K562 (cell line): Measurements from ENCODE around the gene MED29. TPM values are rescaled to one million over a fixed set of nuclear protein-coding genes. Genes with fewer than 3 reads are reported as not detected.

Experiments used
- ATF3 ChIP-seq, 2 experiments: fragments of 450-650 bp in 1 of 2; sonication (generic) in 1 of 2; formaldehyde crosslinking in 1 of 2; IDR thresholded peaks in 1 of 2; conservative IDR thresholded peaks in 1 of 2; 2 replicates each; pipeline versions ENCODE4 v1.6.1 to v1.8.1; 2016 to 2023; ENCODE audit warnings: mild to moderate bottlenecking in 2 of 2, moderate library complexity in 2 of 2, inconsistent platforms in 1 of 2, missing genetic modification reagents in 1 of 2
- ATF7 ChIP-seq: fragments of 450-650 bp; IDR thresholded peaks from 2 replicates; pipeline ENCODE4 v1.7.1; 2014; ENCODE audit warnings: mild to moderate bottlenecking, moderate library complexity
- CBX5 ChIP-seq: IDR thresholded peaks from 2 replicates; pipeline ENCODE4 v1.6.1; 2014; ENCODE audit warnings: low read depth, borderline replicate concordance
- EP300 ChIP-seq: IDR thresholded peaks from 2 replicates; pipeline ENCODE4 v1.6.1; 2012; ENCODE audit warnings: low read length, improper control_type of control experiment
- ETV1 ChIP-seq: fragments of 450-650 bp; conservative IDR thresholded peaks from 2 replicates; pipeline ENCODE4 v1.6.1; 2016; ENCODE audit warnings: missing genetic modification characterization, control low read depth, low read depth, missing compliant biosample characterization
- HNRNPK ChIP-seq: fragments of 200-400 bp; formaldehyde crosslinking; IDR thresholded peaks from one replicate; pipeline ENCODE4 v1.6.1; 2018; ENCODE audit warnings: mild to moderate bottlenecking, low read depth, low read length; ENCODE audit not compliant: poor library complexity, severe bottlenecking
- IRF1 ChIP-seq: sonication (generic); formaldehyde crosslinking; IDR thresholded peaks from 2 replicates; pipeline ENCODE4 v1.8.0; 2022; ENCODE audit warnings: missing genetic modification reagents, mild to moderate bottlenecking, borderline replicate concordance
- KLF6 ChIP-seq: fragments of 250-450 bp; sonication (Bioruptor Pico); IDR thresholded peaks from 2 replicates; pipeline ENCODE4 v1.4.0; 2020; ENCODE audit warnings: mild to moderate bottlenecking, moderate library complexity, borderline replicate concordance
- NR2F6 ChIP-seq: fragments of 450-650 bp; formaldehyde crosslinking; IDR thresholded peaks from 2 replicates; pipeline ENCODE4 v1.4.0; 2020; ENCODE audit warnings: mild to moderate bottlenecking
- POLR2AphosphoS5 ChIP-seq: IDR thresholded peaks from 2 replicates; pipeline ENCODE4 v1.6.1; 2011; ENCODE audit warnings: mild to moderate bottlenecking, low read depth, low read length, moderate library complexity; ENCODE audit not compliant: control insufficient read depth, insufficient read depth
- PRPF4 ChIP-seq: fragments of 200-400 bp; formaldehyde crosslinking; IDR thresholded peaks from one replicate; pipeline ENCODE4 v1.6.1; 2017; ENCODE audit warnings: low read length, low read depth, mild to moderate bottlenecking; ENCODE audit not compliant: insufficient read depth, poor library complexity, severe bottlenecking
- SRF ChIP-seq, 2 experiments: fragments of 250-450, 450-650 bp in 1 of 2; sonication (Bioruptor Pico) in 1 of 2; sonication (generic) in 1 of 2; formaldehyde crosslinking; IDR thresholded peaks; 2 replicates each; pipeline versions ENCODE4 v1.5.0 to v1.5.1; 2020 to 2022; ENCODE audit warnings: mild to moderate bottlenecking in 1 of 2, missing genetic modification reagents in 1 of 2
- ZHX1 ChIP-seq: fragments of 150-350 bp; conservative IDR thresholded peaks from 2 replicates; pipeline ENCODE4 v1.6.1; 2014; ENCODE audit warnings: low read length
- ZKSCAN1 ChIP-seq: fragments of 150-350 bp; IDR thresholded peaks from 2 replicates; pipeline ENCODE4 v1.6.1; 2016; ENCODE audit warnings: low read depth, low read length
- ZNF133 ChIP-seq: fragments of 250-450 bp; sonication (Bioruptor Pico); IDR thresholded peaks from 2 replicates; pipeline ENCODE4 v1.4.0; 2020; ENCODE audit warnings: mild to moderate bottlenecking
- ZNF224 ChIP-seq: sonication (generic); formaldehyde crosslinking; IDR thresholded peaks from 2 replicates; pipeline ENCODE4 v1.8.0; 2022; ENCODE audit warnings: mild to moderate bottlenecking, missing genetic modification reagents
- ZNF253 ChIP-seq: fragments of 250-450 bp; sonication (Bioruptor Pico); conservative IDR thresholded peaks from 2 replicates; pipeline ENCODE4 v1.6.1; 2021; ENCODE audit warnings: mild to moderate bottlenecking
- ZNF347 ChIP-seq: fragments of 450-650 bp; formaldehyde crosslinking; IDR thresholded peaks from 2 replicates; pipeline ENCODE4 v1.4.0; 2020; ENCODE audit warnings: low read depth, mild to moderate bottlenecking, moderate library complexity
- ZNF444 ChIP-seq: fragments of 250-450 bp; sonication (Bioruptor Pico); IDR thresholded peaks from 2 replicates; pipeline ENCODE4 v1.4.0; 2020; ENCODE audit warnings: mild to moderate bottlenecking, moderate library complexity
- ZNF79 ChIP-seq: fragments of 250-450 bp; sonication (Bioruptor Pico); IDR thresholded peaks from 2 replicates; pipeline ENCODE4 v1.4.0; 2020; ENCODE audit warnings: low read depth, mild to moderate bottlenecking, moderate library complexity
- polyA plus RNA-seq, 8 experiments: library from polyadenylated mRNA; depleted of rRNA in 4 of 8; stranded (reverse) in 5 of 8; unstranded in 3 of 8; fragments of >200 nt; fragmentation: Nextera tagmentation in 2 of 8; fragmentation: Illumina TruSeq in 1 of 8; extraction: Ambion mirVana in 2 of 8; extraction: Trizol in 1 of 8; gene quantifications; 2 replicates each; pipeline versions ENCODE4 v1.2.1 to v1.2.3, GENCODE V29; 2011 to 2014; ENCODE audit warnings: inconsistent platforms in 1 of 8, missing spikeins in 1 of 8
- total RNA-seq, 7 experiments: library from RNA; depleted of rRNA in 6 of 7; stranded (reverse); fragments of >200 nt in 6 of 7; fragmentation: Illumina TruSeq in 2 of 7; extraction: Trizol in 2 of 7; gene quantifications; 2 replicates each; pipeline versions ENCODE4 v1.2.1 to v1.2.3, GENCODE V29; 2011 to 2021; ENCODE audit warnings: low replicate concordance in 1 of 7
- TF ChIP-seq, protein P1 (sequence below): fragments of 450-650 bp; IDR thresholded peaks from 2 replicates; pipeline ENCODE4 v1.6.1; 2018; ENCODE audit warnings: mild to moderate bottlenecking, low read depth; ENCODE audit not compliant: partially characterized antibody

MED29 gene
- total and polyA plus RNA-seq, 9 of the 15 experiments (the other 6 are each of a cell fraction or from before 2014, with no cell fraction given), result 1.8 to 22.6 (median 12.4) TPM

- TF ChIP-seq PRPF4, result peak; percentile 92
- TF ChIP-seq ZNF79 (CRISPR knock-in tag), result no peak
- TF ChIP-seq ZNF347 (CRISPR knock-in tag), result no peak
- TF ChIP-seq ATF7, result peak; percentile 85
- TF ChIP-seq SRF (CRISPR knock-in tag; IDR thresholded peaks at IDR 0.05), result peak; percentile 42 to 81; a peak in 3 of 4 replicates
- TF ChIP-seq NR2F6 (CRISPR knock-in tag), result no peak
- TF ChIP-seq ZNF253, result no peak
- no peak for TF ChIP-seq IRF1
- no peak for TF ChIP-seq ZNF444 (CRISPR knock-in tag)
- no peak for TF ChIP-seq ZNF224
- TF ChIP-seq POLR2AphosphoS5, result peak; percentile 99
- TF ChIP-seq HNRNPK, result no peak
- TF ChIP-seq KLF6 (CRISPR knock-in tag), result no peak
- TF ChIP-seq ZHX1, result no peak
- no peak for TF ChIP-seq ZNF133 (CRISPR knock-in tag)
- no peak for TF ChIP-seq ZKSCAN1
- no peak for TF ChIP-seq CBX5
- no peak for TF ChIP-seq EP300
- TF ChIP-seq, protein P1, sequence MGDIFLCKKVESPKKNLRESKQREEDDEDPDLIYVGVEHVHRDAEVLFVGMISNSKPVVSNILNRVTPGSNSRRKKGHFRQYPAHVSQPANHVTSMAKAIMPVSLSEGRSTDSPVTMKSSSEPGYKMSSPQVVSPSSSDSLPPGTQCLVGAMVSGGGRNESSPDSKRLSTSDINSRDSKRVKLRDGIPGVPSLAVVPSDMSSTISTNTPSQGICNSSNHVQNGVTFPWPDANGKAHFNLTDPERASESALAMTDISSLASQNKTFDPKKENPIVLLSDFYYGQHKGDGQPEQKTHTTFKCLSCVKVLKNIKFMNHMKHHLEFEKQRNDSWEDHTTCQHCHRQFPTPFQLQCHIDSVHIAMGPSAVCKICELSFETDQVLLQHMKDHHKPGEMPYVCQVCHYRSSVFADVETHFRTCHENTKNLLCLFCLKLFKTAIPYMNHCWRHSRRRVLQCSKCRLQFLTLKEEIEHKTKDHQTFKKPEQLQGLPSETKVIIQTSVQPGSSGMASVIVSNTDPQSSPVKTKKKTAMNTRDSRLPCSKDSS, result no peak
- TF ChIP-seq ETV1 (tag), result peak; percentile 89
- no peak for TF ChIP-seq ATF3 (IDR thresholded peaks at IDR 0.05)
- TF ChIP-seq ATF3 (CRISPR knock-in tag; conservative IDR thresholded peaks at IDR 0.05), result no peak
Measured at GRCh38 chr19:39435499-39436349, 44.5 kb downstream of the MED29 start, which contains the start of gene RPS16 (continued).
